HL-60 (cell line): ENCODE measurements around the gene ROPN1.

ENCODE experiments used
- CTCF ChIP-seq: IDR thresholded peaks from one replicate; pipeline ENCODE4 v1.5.1; 2011; ENCODE audit warnings: low read length, control low read depth, inconsistent platforms; ENCODE audit not compliant: insufficient read depth
- POLR2AphosphoS5 ChIP-seq: IDR thresholded peaks from 2 replicates; pipeline ENCODE4 v1.6.1; 2012; ENCODE audit warnings: low read depth
- TF ChIP-seq, protein P1 (sequence below): IDR thresholded peaks from 2 replicates; pipeline ENCODE4 v1.6.1; 2012; ENCODE audit warnings: low read depth; ENCODE audit not compliant: insufficient replicate concordance

DNA sequence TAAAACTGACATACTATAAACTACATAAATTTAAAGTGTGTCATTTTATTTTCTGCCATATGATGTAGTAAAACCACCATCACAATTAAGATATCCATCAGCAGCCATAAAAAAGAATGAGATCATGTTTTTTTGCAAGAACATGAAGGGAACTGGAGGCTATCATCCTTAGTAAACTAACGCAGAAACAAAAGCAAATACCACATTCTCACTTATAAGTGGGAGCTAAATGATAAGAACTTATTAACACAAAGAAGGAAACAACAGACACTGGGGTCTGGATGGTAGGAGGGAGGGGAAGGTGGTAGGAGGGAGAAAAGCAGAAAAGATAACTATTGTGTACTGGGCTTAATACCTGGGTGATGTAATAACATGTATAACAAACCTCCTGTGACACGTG is 55.5 kb downstream of the ROPN1 start:
- TF ChIP-seq POLR2AphosphoS5 (no peak), CTCF (no peak)
- TF ChIP-seq, protein P1, sequence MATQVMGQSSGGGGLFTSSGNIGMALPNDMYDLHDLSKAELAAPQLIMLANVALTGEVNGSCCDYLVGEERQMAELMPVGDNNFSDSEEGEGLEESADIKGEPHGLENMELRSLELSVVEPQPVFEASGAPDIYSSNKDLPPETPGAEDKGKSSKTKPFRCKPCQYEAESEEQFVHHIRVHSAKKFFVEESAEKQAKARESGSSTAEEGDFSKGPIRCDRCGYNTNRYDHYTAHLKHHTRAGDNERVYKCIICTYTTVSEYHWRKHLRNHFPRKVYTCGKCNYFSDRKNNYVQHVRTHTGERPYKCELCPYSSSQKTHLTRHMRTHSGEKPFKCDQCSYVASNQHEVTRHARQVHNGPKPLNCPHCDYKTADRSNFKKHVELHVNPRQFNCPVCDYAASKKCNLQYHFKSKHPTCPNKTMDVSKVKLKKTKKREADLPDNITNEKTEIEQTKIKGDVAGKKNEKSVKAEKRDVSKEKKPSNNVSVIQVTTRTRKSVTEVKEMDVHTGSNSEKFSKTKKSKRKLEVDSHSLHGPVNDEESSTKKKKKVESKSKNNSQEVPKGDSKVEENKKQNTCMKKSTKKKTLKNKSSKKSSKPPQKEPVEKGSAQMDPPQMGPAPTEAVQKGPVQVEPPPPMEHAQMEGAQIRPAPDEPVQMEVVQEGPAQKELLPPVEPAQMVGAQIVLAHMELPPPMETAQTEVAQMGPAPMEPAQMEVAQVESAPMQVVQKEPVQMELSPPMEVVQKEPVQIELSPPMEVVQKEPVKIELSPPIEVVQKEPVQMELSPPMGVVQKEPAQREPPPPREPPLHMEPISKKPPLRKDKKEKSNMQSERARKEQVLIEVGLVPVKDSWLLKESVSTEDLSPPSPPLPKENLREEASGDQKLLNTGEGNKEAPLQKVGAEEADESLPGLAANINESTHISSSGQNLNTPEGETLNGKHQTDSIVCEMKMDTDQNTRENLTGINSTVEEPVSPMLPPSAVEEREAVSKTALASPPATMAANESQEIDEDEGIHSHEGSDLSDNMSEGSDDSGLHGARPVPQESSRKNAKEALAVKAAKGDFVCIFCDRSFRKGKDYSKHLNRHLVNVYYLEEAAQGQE = no peak
